MM.1S (cell line): ENCODE measurements around the gene TEKT2.

Experiments used
- CTCF ChIP-seq: fragments of 300-600 bp; sonication (generic); IDR thresholded peaks from 2 replicates; pipeline ENCODE4 v1.5.1; 2016; ENCODE audit warnings: antibody characterized with exemption, low read length, mixed read lengths
- EZH2phosphoT487 ChIP-seq: fragments of 300-600 bp; sonication (generic); IDR thresholded peaks from 2 replicates; pipeline ENCODE4 v1.6.1; 2018; ENCODE audit warnings: antibody characterized with exemption, low read length

GRCh38 chr1:36089393-36090121 is 5.7 kb downstream of the TEKT2 start:
- TF ChIP-seq CTCF (no peak), EZH2phosphoT487 (no peak)
